ENCODE results near the gene RTN4RL1. TPM values are rescaled to one million over a fixed set of nuclear protein-coding genes. Genes with fewer than 3 reads are reported as not detected.

RTN4RL1 gene
- total and polyA plus RNA-seq, 2 of the 4 experiments (the other 2 are of a cell fraction): under 0.01 to 0.03 TPM

GRCh38 chr17:2024572-2025219 is 438 bp downstream of the RTN4RL1 start (continued):
- no peak for TF ChIP-seq MXI1 (IDR thresholded peaks at IDR 0.05; ENCODE audit: borderline replicate concordance, low read depth, low read length)

- no peak overlapping the region for H3K4ac ChIP-seq (ENCODE audit: low read depth, low read length)
- peak overlapping the region; percentile 61 for H3K4me2 ChIP-seq (ENCODE audit: low read depth, low read length)
- no peak overlapping the region for H4K91ac ChIP-seq (ENCODE audit: insufficient read depth, low read depth, low read length)
- 0 out of 2 replicates have a peak, but pooled peaks have one; percentile 6 for ATAC-seq (ENCODE audit: low read depth)
- TF ChIP-seq CEBPB (IDR thresholded peaks at IDR 0.05; ENCODE audit: low read depth, low read length) (0 out of 2 replicates have a peak, but pooled peaks have one; percentile 9), RFX5 (IDR thresholded peaks at IDR 0.05; ENCODE audit: low read depth, low read length) (peak; percentile 50; the same call in 1 of the 2 replicates), CHD1 (IDR thresholded peaks at IDR 0.05; ENCODE audit: low read depth, low read length) (no peak)
- no peak overlapping the region for H2AK9ac ChIP-seq (replicated peaks; ENCODE audit: low read depth, low read length, poor library complexity)
- no peaks in the 10 kb centered on the region for H3K9me3 ChIP-seq (ENCODE audit: control insufficient read depth, insufficient read depth, low read length)
- no peak overlapping the region for H2BK120ac ChIP-seq (ENCODE audit: low read depth, low read length)
- H3K56ac ChIP-seq (ENCODE audit: extremely low read depth, insufficient read depth, low read length): no peak overlapping the region
- H3K14ac ChIP-seq (replicated peaks; ENCODE audit: low read depth, low read length): no peak overlapping the region
- H3K9ac ChIP-seq (ENCODE audit: low read depth, low read length): no peak overlapping the region
- H4K8ac ChIP-seq (ENCODE audit: low read depth in 2 of 2, low read length in 2 of 2): no peak overlapping the region
- intact Hi-C loops (cut with micrococcal nuclease) (no loop called here), in situ Hi-C loops (cut with MboI; ENCODE audit: low sequenced_read_pairs) (no loop called here), dilution Hi-C loops (cut with HindIII; ENCODE audit: low sequenced_read_pairs, unreplicated experiment) (no loop called here)
- no peaks in the 10 kb centered on the region for H3K9me1 ChIP-seq (ENCODE audit: insufficient read depth, low read length)
- no peak overlapping the region for H4K5ac ChIP-seq (ENCODE audit: low read depth, low read length)
- H2BK15ac ChIP-seq (ENCODE audit: low read depth, low read length): no peak overlapping the region
- H3K23ac ChIP-seq (ENCODE audit: low read depth, low read length): no peak overlapping the region
- 1% methylated on average over 63 of the region's 85 CpGs; no CpG with 5 or more reads in 1 of the 2 experiments for WGBS, 2 experiments (ENCODE audit: extremely low coverage in 2 of 2, insufficient read length in 1 of 2)
- H4K20me1 ChIP-seq (ENCODE audit: insufficient read depth, low read length): no peaks in the 10 kb centered on the region; the same call in 1 of the 2 replicates
- POLR2A ChIA-PET (ENCODE audit: unreplicated experiment): no interaction called here
- no peak overlapping the region for H3K27ac ChIP-seq (ENCODE audit: insufficient read depth, low read length)
- H3K4me1 ChIP-seq (ENCODE audit: control insufficient read depth, insufficient read depth, low read length): peaks cover 1% of the 10 kb centered on the region; the same call in 1 of the 2 replicates
- CTCF ChIA-PET: interaction anchor here (2.4 kb wide), 1 partner anchor 115 kb away, joined by 18 read pairs; no protein-coding TSS in a partner anchor
- H2AK5ac ChIP-seq (ENCODE audit: low read depth, low read length): no peak overlapping the region
- peak overlapping the region; percentile 70 for H2AFZ ChIP-seq (replicated peaks; ENCODE audit: low read length, poor library complexity)
- H2BK20ac ChIP-seq (ENCODE audit: low read depth, low read length): no peak overlapping the region
- H3K36me3 ChIP-seq (ENCODE audit: control insufficient read depth, insufficient read depth, low read length): no peaks in the 10 kb centered on the region
- BruUV-seq (replicated peaks): no TSS peak
- H3K4me3 ChIP-seq (ENCODE audit: insufficient read depth, low read depth, low read length): peak overlapping the region; percentile 26
- no peaks in the 10 kb centered on the region for H3K79me1 ChIP-seq (ENCODE audit: low read depth in 1 of 2, low read length in 2 of 2)
- no peak overlapping the region for H2BK5ac ChIP-seq (ENCODE audit: low read depth, low read length, poor library complexity, severe bottlenecking)
- peak; percentile 41 for DNase-seq
- peaks cover 66% of the 10 kb centered on the region for H3K27me3 ChIP-seq (ENCODE audit: control insufficient read depth, insufficient read depth, low read length)
- H3K18ac ChIP-seq (ENCODE audit: low read depth, low read length): no peak overlapping the region
Measured at GRCh38 chr17:2023692-2024571, 1.2 kb downstream of the RTN4RL1 start.
